Activated T-helper 1 cell treated with anti-CD3 and anti-CD28 coated beads, Interleukin-2, amount 50 U/mL, for 16 hours (primary cell): ENCODE data around the gene BCL2L1.

ENCODE experiments used
- DNase-seq, 2 donors: peaks; one replicate each; pipeline ENCODE4 v3.0.0-alpha.2; 2020; ENCODE audit warnings: low read depth in 1 of 2, low spot score in 1 of 2

BCL2L1 gene

GRCh38 chr20:31694842-31695593 lies 27.6 kb downstream of the BCL2L1 start:
- no peak for DNase-seq

DNA sequence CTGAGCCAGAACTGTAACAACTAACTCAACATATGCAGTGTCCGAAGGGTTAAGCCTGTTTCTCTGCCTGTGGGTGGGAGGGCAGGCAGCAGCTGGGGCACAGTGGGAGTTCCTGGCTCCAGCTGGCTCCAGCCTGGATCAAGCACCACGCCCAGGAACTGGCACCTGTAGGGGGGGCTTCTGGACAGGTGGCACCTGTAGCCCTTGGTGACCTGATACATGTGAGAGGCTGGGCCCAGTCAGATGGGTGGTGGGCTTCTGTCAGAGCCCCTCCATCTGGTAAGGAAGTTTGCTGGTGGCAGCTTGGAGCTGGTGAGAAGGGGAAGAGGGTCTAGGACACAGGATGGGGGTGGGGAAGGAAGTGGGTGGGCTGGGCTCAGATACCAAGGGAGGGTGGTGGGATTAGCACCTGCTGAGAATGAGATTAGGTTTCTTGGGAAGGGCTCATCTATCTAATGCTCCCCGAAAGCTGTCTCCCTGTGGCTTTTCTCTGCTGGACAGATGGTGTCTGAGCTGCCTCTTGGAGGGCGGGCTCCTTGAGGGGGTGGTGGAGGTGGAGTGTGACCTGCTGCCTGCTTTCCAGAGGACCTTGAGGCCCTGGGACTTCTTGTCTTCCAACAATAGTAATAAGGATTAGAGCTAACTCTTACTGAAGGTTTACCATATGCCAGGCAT lies 28.5 kb downstream of the BCL2L1 start:
- DNase-seq = no peak

- no peak for DNase-seq
Observed at GRCh38 chr20:31693402-31693801, 29.3 kb downstream of the BCL2L1 start.

GRCh38 chr20:31691646-31692275 lies 30.9 kb downstream of the BCL2L1 start:
- no peak for DNase-seq

DNA sequence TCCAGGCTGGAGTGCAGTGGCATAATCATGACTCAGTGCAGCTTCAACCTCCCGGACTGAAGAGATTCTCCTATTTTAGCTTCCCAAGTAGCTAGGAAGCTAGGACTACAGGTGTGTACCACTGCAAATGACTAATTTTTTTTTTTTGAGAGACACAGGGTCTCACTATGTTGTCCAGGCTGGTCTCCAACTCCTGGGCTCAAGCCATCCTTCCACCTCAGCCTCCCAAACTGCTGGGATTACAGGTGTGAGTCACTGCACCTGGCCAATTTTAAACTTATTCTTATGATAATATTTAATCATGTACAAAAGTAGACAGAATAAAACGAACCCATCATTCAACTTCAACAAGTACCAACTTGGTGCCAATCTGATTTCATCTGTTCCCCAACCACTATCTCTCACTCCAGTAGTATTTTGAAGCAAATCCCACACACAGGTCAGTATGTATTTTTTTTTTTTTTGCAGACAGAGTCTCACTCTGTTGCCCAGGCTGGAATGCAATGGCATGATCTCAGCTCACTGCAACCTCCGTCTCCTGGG lies 32.5 kb downstream of the BCL2L1 start:
- no peak for DNase-seq

- DNase-seq = no peak
Observed at GRCh38 chr20:31689141-31689540, 33.5 kb downstream of the BCL2L1 start.

DNA sequence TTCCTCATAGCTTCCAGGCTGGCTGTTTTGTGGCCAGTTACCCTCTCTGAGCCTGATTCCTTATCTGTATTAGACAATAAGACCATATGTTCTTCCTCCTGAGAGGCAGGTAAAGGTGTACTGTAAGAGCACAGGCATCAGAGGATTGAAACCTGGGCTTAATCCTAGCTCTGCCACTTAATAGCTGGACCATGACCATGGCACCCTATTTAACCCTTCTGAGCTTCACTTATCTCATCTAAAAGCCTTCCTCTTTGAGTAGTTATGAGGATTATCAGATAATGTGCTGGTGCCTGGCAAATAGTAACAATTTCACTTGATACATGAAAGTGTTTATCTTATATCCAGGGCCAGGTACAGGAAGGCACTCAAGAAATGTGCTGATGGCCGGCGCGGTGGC lies 34.9 kb downstream of the BCL2L1 start:
- no peak for DNase-seq

DNA sequence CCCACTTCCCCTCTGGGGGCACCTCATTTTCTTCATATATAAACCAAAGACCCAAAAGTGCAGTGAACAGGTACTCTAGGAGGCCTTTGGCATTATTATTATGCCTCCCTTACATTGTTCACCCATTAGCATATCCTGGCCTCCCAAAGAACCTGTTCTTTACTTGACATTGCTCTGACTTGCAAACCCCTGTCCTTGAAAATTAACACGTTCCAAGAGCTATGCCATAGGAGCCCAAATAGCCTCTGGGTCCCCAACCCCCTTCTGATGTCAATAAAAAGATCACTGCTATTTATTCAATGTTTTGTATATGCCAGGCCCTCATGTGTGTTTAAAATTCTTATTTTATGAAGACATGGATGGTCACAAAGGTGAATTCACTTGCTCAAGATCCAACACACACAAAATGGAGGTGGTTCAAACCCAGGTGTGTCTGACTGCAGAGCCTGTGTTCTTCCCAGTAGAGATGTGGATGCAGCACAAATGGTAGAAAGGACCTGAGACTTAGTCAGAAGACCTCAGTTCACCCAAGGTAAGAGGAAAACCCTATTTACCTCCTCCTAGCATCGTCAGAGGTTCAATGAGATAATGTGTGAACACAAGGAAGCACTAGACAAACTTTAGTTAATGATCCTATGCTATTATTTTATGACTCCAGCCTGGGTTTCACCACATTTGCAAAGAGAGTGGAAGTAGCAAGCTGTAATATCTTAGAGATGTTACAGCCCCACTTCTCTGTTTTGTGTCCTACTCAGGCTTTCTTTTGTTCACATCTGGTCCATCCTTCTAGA lies 36.6 kb downstream of the BCL2L1 start:
- DNase-seq = no peak

GRCh38 chr20:31684153-31685015 lies 38.3 kb downstream of the BCL2L1 start:
- DNase-seq = no peak

GRCh38 chr20:31682927-31683326 lies 39.7 kb downstream of the BCL2L1 start:
- DNase-seq = no peak

- no peak for DNase-seq
Observed at GRCh38 chr20:31682352-31682751, 40.3 kb downstream of the BCL2L1 start.

DNA sequence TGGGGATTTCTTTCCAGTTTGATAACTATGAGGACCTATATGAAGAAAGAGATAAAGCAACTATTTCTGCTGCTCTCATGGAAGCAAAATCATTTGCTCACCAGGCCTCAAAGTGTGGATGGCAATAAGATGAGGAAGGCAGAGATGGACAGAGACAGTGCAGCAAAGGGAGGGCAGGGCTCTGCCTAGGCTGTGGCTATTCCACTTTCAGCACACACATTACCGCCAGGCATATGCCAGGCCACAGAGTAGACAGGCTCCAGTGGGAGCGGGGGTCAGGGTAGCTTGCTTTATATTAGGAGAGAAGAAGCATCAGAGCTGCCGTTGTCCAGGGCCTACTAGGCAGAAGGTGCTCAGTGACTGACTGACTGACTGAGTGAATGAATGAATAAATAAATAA lies 40.9 kb downstream of the BCL2L1 start:
- DNase-seq = no peak

- no peak for DNase-seq
Observed at GRCh38 chr20:31681128-31681727, 41.4 kb downstream of the BCL2L1 start.

DNA sequence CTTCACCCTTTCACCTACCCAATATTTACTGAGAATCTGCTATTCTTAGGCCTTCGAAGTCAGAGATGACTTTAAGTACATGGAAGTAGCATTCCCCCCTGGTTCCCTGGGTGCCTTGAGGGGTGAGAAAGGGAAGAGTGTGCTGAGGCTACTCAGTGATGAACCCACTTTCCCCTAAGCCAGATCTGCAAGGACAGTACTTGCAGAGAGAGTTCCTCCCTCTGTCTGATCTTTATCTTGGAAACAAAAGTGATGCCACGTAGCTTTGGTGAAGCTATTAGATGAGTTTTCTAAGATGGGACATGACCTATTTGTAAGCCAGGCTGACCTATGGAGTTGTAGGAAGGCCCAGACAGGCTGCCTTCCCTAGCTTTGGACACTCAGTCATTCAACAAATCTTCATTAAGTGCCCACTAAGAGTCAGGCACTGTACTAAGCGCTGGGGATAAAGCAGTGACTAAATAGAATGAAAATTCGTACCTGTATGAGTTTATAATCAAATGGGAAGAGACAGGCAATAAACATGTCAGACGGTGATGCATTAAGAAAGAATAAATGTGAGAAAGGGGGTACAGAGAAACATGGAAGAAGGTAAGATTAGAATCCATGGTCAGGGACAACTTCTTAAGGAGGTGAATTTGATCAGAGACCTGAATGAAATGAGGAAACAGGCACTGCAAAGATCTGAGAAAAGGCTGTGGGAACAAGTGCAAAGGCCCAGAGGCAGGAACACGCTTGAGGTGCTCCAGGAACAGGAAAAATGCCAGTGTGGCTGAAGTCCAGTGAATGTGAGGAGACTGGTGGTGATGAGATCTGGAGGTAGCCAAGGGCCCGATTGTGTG lies 42.2 kb downstream of the BCL2L1 start:
- no peak for DNase-seq

- no peak for DNase-seq
Observed at GRCh38 chr20:31679357-31680285, 43.0 kb downstream of the BCL2L1 start.

DNA sequence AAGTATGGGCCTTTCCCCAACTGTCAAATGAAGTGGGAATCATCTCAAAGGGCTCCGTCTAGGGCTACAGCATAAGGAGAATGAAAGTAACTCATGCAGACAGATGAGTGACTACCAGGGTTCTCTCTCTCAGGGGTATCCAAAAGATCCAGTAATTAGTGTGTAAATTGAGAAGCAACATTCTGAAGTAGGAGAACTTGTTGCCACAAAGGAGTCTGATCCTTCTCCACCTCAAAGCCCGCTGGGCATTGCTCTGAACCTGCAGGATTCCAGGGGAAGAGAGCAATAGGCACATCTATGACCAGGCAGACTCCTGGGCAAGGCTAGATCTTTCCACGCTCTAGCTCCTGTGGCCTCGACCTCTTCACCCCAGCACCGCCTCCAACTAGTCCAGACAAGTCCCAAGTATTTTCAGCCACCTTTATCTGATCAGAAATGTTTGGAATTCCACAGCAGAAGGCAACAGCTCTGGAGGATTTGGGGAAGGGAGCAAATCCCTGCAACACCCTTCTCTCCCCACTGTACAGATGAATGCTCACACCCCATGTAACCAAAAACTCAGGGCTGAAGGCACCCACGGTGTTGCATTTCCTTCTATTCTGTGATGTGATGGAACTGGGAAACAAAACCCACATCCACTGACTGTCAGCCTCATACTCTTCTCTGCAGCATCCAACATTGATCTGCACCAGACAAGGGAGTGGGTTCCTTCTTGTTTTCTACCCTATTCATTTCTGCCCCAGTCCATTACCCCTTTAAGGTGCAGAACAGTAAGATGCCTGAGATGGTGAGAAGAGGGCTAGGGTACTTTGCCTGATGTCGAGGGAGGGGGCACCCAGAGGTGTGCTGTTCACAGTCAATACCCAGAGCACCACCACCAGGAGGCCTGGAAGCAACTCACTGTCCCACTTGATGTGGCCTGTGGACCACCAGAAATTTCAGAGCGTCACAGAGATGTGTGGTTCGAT lies 44.0 kb downstream of the BCL2L1 start:
- no peak for DNase-seq
